T-cell (primary cell): ENCODE results near the gene CHMP2A. TPM values are rescaled to one million over a fixed set of nuclear protein-coding genes. Genes with fewer than 3 reads are reported as not detected.
A peak's percentile ranks its signal among the peaks of the same experiment; 100 is the strongest.

ENCODE experiments used
- ATAC-seq, 4 experiments: fragments of 200-7000 bp in 3 of 4; fragments of 150-1000 bp in 1 of 4; cut with Tn5 transposase; replicated peaks in 1 of 4; 1 replicate in 3 of 4; 2 replicates in 1 of 4; pipeline ENCODE4 v1.10.0; 2021; ENCODE audit warnings: moderate library complexity in 3 of 4, mild to moderate bottlenecking in 2 of 4, moderate number of reproducible peaks in 1 of 4
- CTCF ChIA-PET, 2 donors: fragments of 300-600 bp; sonication (Branson Sonifier 250); formaldehyde crosslinking; loops; one replicate each; lab custom pipeline; 2022; ENCODE audit warnings: antibody characterized with exemption in 2 of 2; lab: Charles Lee
- POLR2A ChIA-PET, 2 donors: fragments of 300-600 bp; sonication (Branson Sonifier 250); formaldehyde crosslinking; loops; one replicate each; lab custom pipeline; 2022; ENCODE audit warnings: antibody characterized with exemption in 2 of 2; lab: Charles Lee
- DNase-seq, 35 experiments: peaks; one replicate each; pipeline versions ENCODE4 v3.0.0 to v3.0.0-alpha.2; 2013 to 2023
- H3K27ac ChIP-seq: one replicate; pipeline ENCODE4 v1.5.1; 2013; ENCODE audit warnings: low read length
- H3K27me3 ChIP-seq, 2 experiments: replicated peaks in 1 of 2; 1 replicate in 1 of 2; 2 replicates in 1 of 2; pipeline versions ENCODE4 v1.6.1 to v1.7.0; 2013; ENCODE audit warnings: low read length in 1 of 2, mixed read lengths in 1 of 2; ENCODE audit not compliant: control insufficient read depth in 2 of 2, insufficient read depth in 2 of 2; ENCODE audit errors: extremely low read depth in 1 of 2
- H3K36me3 ChIP-seq, 2 donors: 1 replicate in 1 of 2; 2 replicates in 1 of 2; pipeline versions ENCODE4 v1.6.1 to v1.7.0; 2013; ENCODE audit warnings: low read length in 1 of 2; ENCODE audit not compliant: control insufficient read depth in 2 of 2, insufficient read depth in 1 of 2; ENCODE audit errors: extremely low read depth in 1 of 2
- H3K4me1 ChIP-seq, 2 experiments: 1 replicate in 1 of 2; 2 replicates in 1 of 2; pipeline versions ENCODE4 v1.6.1 to v1.7.0; 2013; ENCODE audit warnings: low read length in 2 of 2, mixed read lengths in 1 of 2; ENCODE audit not compliant: insufficient read depth in 2 of 2, control insufficient read depth in 1 of 2; ENCODE audit errors: extremely low read depth in 1 of 2
- H3K4me3 ChIP-seq, 2 donors: 1 replicate in 1 of 2; 2 replicates in 1 of 2; pipeline versions ENCODE4 v1.5.1 to v1.7.0; 2013; ENCODE audit warnings: mild to moderate bottlenecking in 2 of 2, low read length in 1 of 2, moderate library complexity in 1 of 2; ENCODE audit not compliant: control insufficient read depth in 1 of 2; ENCODE audit errors: extremely low read depth in 1 of 2
- H3K9me3 ChIP-seq: 2 replicates; pipeline ENCODE4 v1.7.0; 2013
- H3K27ac Mint-ChIP-seq, 2 donors: one replicate each; pipeline ENCODE4 v1.8.0; 2020 to 2021; ENCODE audit warnings: mild to moderate bottlenecking in 2 of 2, mixed read lengths in 2 of 2
- H3K27me3 Mint-ChIP-seq, 2 donors: one replicate each; pipeline ENCODE4 v1.8.0; 2021 to 2022; ENCODE audit warnings: mixed read lengths in 2 of 2
- H3K36me3 Mint-ChIP-seq: one replicate; pipeline ENCODE4 v1.8.0; 2021; ENCODE audit warnings: mixed read lengths
- H3K4me1 Mint-ChIP-seq, 3 donors: one replicate each; pipeline ENCODE4 v1.8.0; 2020 to 2022; ENCODE audit warnings: mixed read lengths in 3 of 3, mild to moderate bottlenecking in 1 of 3
- H3K4me3 Mint-ChIP-seq, 3 donors: one replicate each; pipeline ENCODE4 v1.8.0; 2020 to 2022; ENCODE audit warnings: mild to moderate bottlenecking in 3 of 3, mixed read lengths in 3 of 3, moderate library complexity in 3 of 3
- H3K9me3 Mint-ChIP-seq, 3 donors: one replicate each; pipeline ENCODE4 v1.8.0; 2020 to 2022; ENCODE audit warnings: mixed read lengths in 3 of 3
- WGBS: methylation state at CpG from one replicate; pipeline ENCODE4 v1.1.5; 2013; ENCODE audit warnings: missing lambda C conversion rate; ENCODE audit not compliant: insufficient coverage; 5-methylcytosine and 5-hydroxymethylcytosine counted together
- total RNA-seq, 35 experiments: library from RNA in 6 of 35; stranded (reverse) in 6 of 35; fragments of 120-200 nt in 1 of 35; gene quantifications; one replicate each; pipeline versions ENCODE4 v1.2.1 to v1.2.4 and lab custom pipeline; 2013 to 2026

The CHMP2A gene
- 10 to 100 TPM; 61.5 to 82.9 (median 79.3) TPM for total RNA-seq
- total RNA-seq (2013), result 54.5 TPM
- total RNA-seq (lab: John Stamatoyannopoulos, UW), result 30.2 to 68.4 (median 41.4) reads per million in 29 experiments

DNA sequence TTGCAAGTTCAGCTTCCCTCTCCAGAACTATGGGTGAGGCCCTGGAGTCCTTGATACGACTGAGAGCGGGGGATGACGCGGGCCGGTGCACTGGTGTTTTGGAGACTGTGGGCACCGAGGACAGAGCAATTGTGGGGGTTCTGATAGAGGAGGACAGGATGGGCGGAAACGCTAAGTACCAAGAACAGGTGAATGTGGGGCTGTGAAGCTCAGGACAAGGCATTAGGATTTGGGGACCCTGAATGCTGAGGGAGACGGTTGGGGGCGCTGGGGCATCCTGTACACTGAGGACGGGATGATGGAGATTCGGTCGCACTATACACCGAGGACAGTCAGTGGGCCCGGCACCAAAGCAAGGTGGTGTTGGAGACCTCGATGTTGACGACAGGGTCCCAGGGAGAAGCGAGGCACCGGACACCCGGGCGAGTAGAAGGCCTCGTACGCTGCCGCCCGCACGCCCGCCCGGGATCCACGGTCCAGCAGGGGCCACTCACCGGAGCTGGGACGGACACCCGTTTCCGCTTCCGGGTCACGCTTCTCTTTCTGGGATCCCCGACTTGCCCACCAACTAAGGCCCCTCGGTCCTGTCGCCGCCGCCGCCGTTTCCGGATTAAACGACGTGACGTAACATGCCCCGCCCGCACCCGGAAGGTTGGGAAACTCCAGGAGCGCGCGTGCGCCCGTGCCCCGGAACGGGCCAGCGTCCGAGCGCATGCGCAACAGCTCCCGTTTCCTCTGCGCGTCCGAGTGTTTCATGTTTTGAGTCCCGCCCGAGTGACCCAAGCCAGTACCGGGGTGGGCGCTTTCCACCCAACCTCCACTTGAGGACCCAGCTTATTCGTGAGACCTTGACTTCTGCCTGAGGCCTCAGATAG is at the start of gene CHMP2A:
Gene CHMP2A, minus strand, starts transcription at position 612 of the 875 bp plus-strand sequence. CDS start 893 bp downstream, outside the sequence.
- ATAC-seq (peak; percentile 39 to 48 (median 40)), DNase-seq (peak; percentile 90 to 98 (median 95))
- WGBS, result under 1% methylated on average over 61 of the region's 69 CpGs
- ChIA-PET POLR2A (interaction anchor here in 1 of 2 donors (1.1 kb wide), 1 partner anchor 10 kb away, joined by 3 read pairs; no protein-coding TSS in a partner anchor), CTCF (interaction anchor here in 1 of 2 donors (0.8 to 1.1 kb wide), 3 partner anchors 11 to 41 kb away, joined by 3 to 8 read pairs (median 3); partner anchors contain the start of genes TRIM28 and ZBTB45)
- Mint-ChIP-seq H3K9me3 (no peaks in the 10 kb centered on the region), H3K27ac (peak within 1 kb of the TSS; percentile 94 to 96), H3K4me1 (peaks cover 58 to 61% (median 61%) of the 10 kb centered on the region in 3 donors), H3K4me3 (peak within 1 kb of the TSS; percentile 89 to 97 (median 96)), H3K36me3 (peaks cover 38% of the 10 kb centered on the region), H3K27me3 (no peaks in the 10 kb centered on the region)
- Histone ChIP-seq H3K4me1 (peaks cover 24 to 54% of the 10 kb centered on the region in 2 experiments), H3K27me3 (no peaks in the 10 kb centered on the region), H3K9me3 (no peaks in the 10 kb centered on the region), H3K27ac (peak within 1 kb of the TSS; percentile 96), H3K4me3 (peak within 1 kb of the TSS; percentile 79 to 87), H3K36me3 (peaks cover 5 to 50% of the 10 kb centered on the region in 2 donors)

DNA sequence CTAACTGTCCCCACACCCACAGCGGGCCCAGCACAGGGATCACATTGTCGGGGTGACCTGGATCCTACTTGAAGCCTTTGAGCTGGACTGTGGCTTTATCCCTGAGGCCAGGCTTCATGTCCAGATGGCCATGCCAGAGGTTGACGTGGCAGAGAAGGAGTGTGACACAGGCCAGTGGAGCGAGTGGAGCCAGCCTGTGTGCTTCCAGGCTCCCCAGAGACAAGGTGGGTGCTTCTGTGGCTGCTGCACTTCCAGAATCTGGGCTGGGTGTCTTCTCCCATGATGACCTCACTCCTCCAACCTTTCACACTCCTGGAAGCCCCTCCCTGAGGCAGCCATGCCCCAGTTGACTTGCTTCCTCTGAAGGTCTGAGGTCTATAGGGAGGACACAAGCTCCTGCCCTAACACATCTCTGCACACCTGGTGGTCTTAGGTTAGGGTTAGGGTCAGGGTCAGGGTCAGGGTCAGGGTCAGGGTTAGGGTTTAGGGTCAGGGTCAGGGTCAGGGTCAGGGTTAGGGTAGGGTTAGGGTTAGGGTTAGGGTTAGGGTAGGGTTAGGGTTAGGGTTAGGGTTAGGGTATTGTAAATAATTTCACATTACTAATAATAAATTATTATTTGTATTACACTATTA is 31.3 kb upstream of the CHMP2A start:
- POLR2A ChIA-PET, result no interaction called here
- CTCF ChIA-PET, result no interaction called here
- no peaks in the 10 kb centered on the region for H3K9me3 Mint-ChIP-seq
- no peak overlapping the region for H3K27ac Mint-ChIP-seq
- Histone ChIP-seq H3K4me3 (no peak overlapping the region), H3K4me1 (peaks cover 0 to 5% of the 10 kb centered on the region in 2 experiments), H3K27me3 (no peaks in the 10 kb centered on the region), H3K9me3 (no peaks in the 10 kb centered on the region), H3K27ac (no peak overlapping the region), H3K36me3 (peaks cover 0 to 19% of the 10 kb centered on the region in 2 donors)
- ATAC-seq, result no peak
- peaks cover 2 to 3% (median 3%) of the 10 kb centered on the region in 3 donors for H3K4me1 Mint-ChIP-seq
- H3K36me3 Mint-ChIP-seq, result peaks cover 11% of the 10 kb centered on the region
- DNase-seq, result no peak
- WGBS, result 92% methylated on average over 2 of the region's 4 CpGs
- H3K4me3 Mint-ChIP-seq, result no peak overlapping the region
- no peaks in the 10 kb centered on the region for H3K27me3 Mint-ChIP-seq

- Mint-ChIP-seq H3K36me3 (peaks cover 14% of the 10 kb centered on the region), H3K9me3 (no peaks in the 10 kb centered on the region), H3K4me3 (no peak overlapping the region), H3K4me1 (peaks cover 7 to 8% (median 8%) of the 10 kb centered on the region in 3 donors), H3K27me3 (no peaks in the 10 kb centered on the region), H3K27ac (no peak overlapping the region)
- ATAC-seq, result no peak
- no peak for DNase-seq
- Histone ChIP-seq H3K27me3 (no peaks in the 10 kb centered on the region), H3K27ac (no peak overlapping the region), H3K4me3 (no peak overlapping the region), H3K9me3 (no peaks in the 10 kb centered on the region), H3K4me1 (peaks cover 0 to 11% of the 10 kb centered on the region in 2 experiments), H3K36me3 (peaks cover 0 to 19% of the 10 kb centered on the region in 2 donors)
- ChIA-PET POLR2A (no interaction called here), CTCF (no interaction called here)
- WGBS, result 100% methylated on average over 1 of the region's 6 CpGs
Observed at GRCh38 chr19:58585442-58586132, 30.7 kb upstream of the CHMP2A start.

DNA sequence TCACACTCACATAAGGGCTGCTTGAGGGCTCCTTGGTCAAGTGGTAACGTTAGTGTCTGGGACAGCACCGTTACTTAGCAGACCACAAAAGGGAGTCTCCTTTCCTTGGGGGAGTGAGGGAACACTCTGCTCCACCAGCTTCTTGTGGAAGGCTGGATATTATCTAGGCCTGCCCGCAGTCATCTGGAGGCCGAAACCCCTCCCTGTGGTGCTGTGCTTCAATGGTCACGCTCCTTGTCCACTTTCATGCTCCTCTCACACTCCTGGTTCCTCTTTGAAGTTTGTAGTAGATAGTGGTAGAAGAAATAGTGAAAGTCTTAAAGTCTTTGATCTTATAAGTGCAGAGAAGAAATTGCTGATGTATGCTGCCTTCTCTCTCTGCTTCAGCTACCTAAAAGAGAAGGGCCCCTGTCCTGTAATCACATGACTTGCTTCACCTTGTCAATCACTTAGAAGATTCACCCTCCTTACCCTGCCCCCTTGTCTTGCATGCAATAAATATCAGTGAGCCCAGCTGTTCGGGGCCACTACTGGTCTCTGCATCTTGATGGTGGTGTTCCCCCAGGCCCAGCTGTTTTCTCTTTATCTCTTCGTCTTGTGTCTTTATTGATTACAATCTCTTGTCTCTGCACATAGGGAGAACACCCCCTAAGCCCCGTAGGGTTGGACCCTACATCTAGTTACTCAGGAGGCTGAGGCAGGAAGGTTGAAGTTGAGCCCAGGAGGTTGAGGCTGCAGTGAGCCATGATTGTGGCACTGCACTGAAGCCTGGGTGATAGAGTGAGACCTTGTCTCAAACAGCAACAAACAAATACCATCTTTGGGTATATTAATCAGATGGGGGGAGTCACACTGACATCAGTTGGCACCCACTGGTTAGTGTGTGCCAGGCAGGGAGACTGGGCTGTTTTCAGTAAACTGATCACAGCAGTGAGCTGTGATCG is 29.9 kb upstream of the CHMP2A start:
- ChIA-PET CTCF (no interaction called here), POLR2A (no interaction called here)

GRCh38 chr19:58582985-58583384 is 28.1 kb upstream of the CHMP2A start:
- 90% methylated on average over 2 of the region's 6 CpGs for WGBS

More for the DNA sequence above, 29.9 kb upstream of the CHMP2A start:
- no peak for DNase-seq
- H3K36me3 Mint-ChIP-seq, result peaks cover 14% of the 10 kb centered on the region
- H3K9me3 Mint-ChIP-seq, result no peaks in the 10 kb centered on the region
- H3K27me3 Mint-ChIP-seq, result no peaks in the 10 kb centered on the region
- Histone ChIP-seq H3K27me3 (no peaks in the 10 kb centered on the region), H3K9me3 (no peaks in the 10 kb centered on the region), H3K4me1 (peaks cover 0 to 11% of the 10 kb centered on the region in 2 experiments), H3K36me3 (peaks cover 0 to 19% of the 10 kb centered on the region in 2 donors), H3K27ac (no peak overlapping the region), H3K4me3 (no peak overlapping the region)
- WGBS, result 65% methylated on average over 2 of the region's 9 CpGs
- no peak overlapping the region for H3K27ac Mint-ChIP-seq
- ATAC-seq, result no peak
- H3K4me3 Mint-ChIP-seq, result no peak overlapping the region
- peaks cover 7 to 8% (median 8%) of the 10 kb centered on the region in 3 donors for H3K4me1 Mint-ChIP-seq

More at GRCh38 chr19:58582985-58583384, 28.1 kb upstream of the CHMP2A start:
- POLR2A ChIA-PET, result no interaction called here
- H3K27ac ChIP-seq, result no peak overlapping the region
- ATAC-seq (no peak), DNase-seq (no peak)
- peaks cover 0 to 19% of the 10 kb centered on the region in 2 donors for H3K36me3 ChIP-seq
- H3K4me3 ChIP-seq, result no peak overlapping the region
- Mint-ChIP-seq H3K36me3 (peaks cover 14% of the 10 kb centered on the region), H3K27me3 (no peaks in the 10 kb centered on the region), H3K27ac (no peak overlapping the region), H3K4me1 (peaks cover 15 to 17% (median 15%) of the 10 kb centered on the region in 3 donors), H3K4me3 (no peak overlapping the region), H3K9me3 (no peaks in the 10 kb centered on the region)
- peaks cover 0 to 11% of the 10 kb centered on the region in 2 experiments for H3K4me1 ChIP-seq
- CTCF ChIA-PET, result no interaction called here
- no peaks in the 10 kb centered on the region for H3K27me3 ChIP-seq
- H3K9me3 ChIP-seq, result no peaks in the 10 kb centered on the region
